ENCODE results near the gene MYLK.

MYLK gene

GRCh38 chr3:123768480-123769355 lies 115.4 kb downstream of the MYLK start:
- no peaks in the 10 kb centered on the region for H3K79me1 ChIP-seq (ENCODE audit: low read length)
- no peak overlapping the region for H3K23ac ChIP-seq (ENCODE audit: low read length)
- no peak overlapping the region for H3K56ac ChIP-seq (ENCODE audit: low read length)
- H3K9ac ChIP-seq (ENCODE audit: low read length) = no peak overlapping the region
- H3K36me3 ChIP-seq (ENCODE audit: control insufficient read depth, insufficient read depth, low read length) = no peaks in the 10 kb centered on the region
- H2BK5ac ChIP-seq (ENCODE audit: low read length) = no peak overlapping the region
- H4K8ac ChIP-seq (ENCODE audit: low read depth, low read length) = no peak overlapping the region
- no peak overlapping the region for H2BK15ac ChIP-seq (replicated peaks; ENCODE audit: low read depth)
- H2BK120ac ChIP-seq (ENCODE audit: low read depth, low read length) = no peak overlapping the region
- H4K5ac ChIP-seq (ENCODE audit: low read length) = no peak overlapping the region
- no CpG with 5 or more reads among the region's 8 CpGs for WGBS (ENCODE audit: extremely low coverage, insufficient coverage, low lambda C conversion rate)
- no peak overlapping the region for H3K4ac ChIP-seq (ENCODE audit: low read depth, low read length)
- no peak overlapping the region for H3K4me3 ChIP-seq (ENCODE audit: low read length)
- no peak overlapping the region for H3K18ac ChIP-seq (ENCODE audit: low read length)
- no peak overlapping the region for H3K4me2 ChIP-seq (ENCODE audit: low read length)
- H3K27ac ChIP-seq (ENCODE audit: low read depth, low read length) = no peak overlapping the region
- no peak overlapping the region for H2AK5ac ChIP-seq (ENCODE audit: low read length)
- H3K27me3 ChIP-seq (ENCODE audit: insufficient read depth, low read length, poor library complexity) = no peaks in the 10 kb centered on the region
- DNase-seq = no peak
- H3K79me2 ChIP-seq (ENCODE audit: control insufficient read depth, insufficient read depth, low read length) = no peaks in the 10 kb centered on the region
- H3K4me1 ChIP-seq (ENCODE audit: control insufficient read depth, low read depth, low read length) = peaks cover 4% of the 10 kb centered on the region

DNA sequence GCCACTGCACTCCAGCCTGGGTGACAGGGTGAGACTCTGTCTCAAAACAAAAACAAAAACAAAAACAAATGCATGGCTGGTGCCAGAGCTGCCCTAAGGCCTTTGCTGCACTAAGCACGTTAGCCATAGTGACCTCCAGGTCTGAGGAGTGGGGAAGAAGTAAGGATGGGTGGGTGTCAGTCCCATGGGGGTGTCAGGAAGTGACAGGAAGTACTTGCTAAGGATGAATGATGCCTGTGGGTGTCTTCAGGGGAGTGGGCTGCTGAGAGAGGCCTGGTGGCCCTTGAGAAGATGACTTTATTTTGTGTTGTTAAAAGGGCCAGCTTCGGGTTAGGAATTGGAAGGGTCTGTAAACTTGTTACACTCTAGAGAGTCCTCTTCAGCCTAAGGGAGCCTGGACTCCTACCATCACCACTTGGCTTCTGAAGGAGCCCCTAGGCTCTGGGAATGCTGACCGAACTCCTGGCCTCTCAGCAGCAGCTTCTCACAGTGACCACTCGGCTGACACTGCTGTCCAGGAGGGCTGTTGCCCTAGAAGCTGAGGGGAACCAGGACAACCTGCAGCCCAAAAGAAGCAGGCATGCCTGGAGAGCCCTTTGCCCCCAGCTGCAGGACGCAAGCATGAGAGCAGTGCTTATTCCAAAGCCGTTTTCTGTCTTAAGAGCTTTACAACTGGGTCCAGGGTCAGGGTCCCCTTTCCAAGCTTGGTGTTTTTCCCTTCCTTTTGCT lies 116.4 kb downstream of the MYLK start:
- Histone ChIP-seq H3K79me2 (ENCODE audit: control insufficient read depth, insufficient read depth, low read length) (no peaks in the 10 kb centered on the region), H3K27ac (ENCODE audit: low read depth, low read length) (no peak overlapping the region), H3K79me1 (ENCODE audit: low read length) (no peaks in the 10 kb centered on the region), H3K23ac (ENCODE audit: low read length) (no peak overlapping the region), H3K4me2 (ENCODE audit: low read length) (no peak overlapping the region), H3K4me3 (ENCODE audit: low read length) (no peak overlapping the region), H4K8ac (ENCODE audit: low read depth, low read length) (no peak overlapping the region), H2BK15ac (replicated peaks; ENCODE audit: low read depth) (no peak overlapping the region), H3K56ac (ENCODE audit: low read length) (peak overlapping the region; percentile 37), H3K27me3 (ENCODE audit: insufficient read depth, low read length, poor library complexity) (no peaks in the 10 kb centered on the region), H3K4me1 (ENCODE audit: control insufficient read depth, low read depth, low read length) (peaks cover 4% of the 10 kb centered on the region), H2BK120ac (ENCODE audit: low read depth, low read length) (no peak overlapping the region), H3K9ac (ENCODE audit: low read length) (no peak overlapping the region), H4K5ac (ENCODE audit: low read length) (no peak overlapping the region), H3K36me3 (ENCODE audit: control insufficient read depth, insufficient read depth, low read length) (no peaks in the 10 kb centered on the region), H3K4ac (ENCODE audit: low read depth, low read length) (no peak overlapping the region), H2AK5ac (ENCODE audit: low read length) (no peak overlapping the region), H2BK5ac (ENCODE audit: low read length) (no peak overlapping the region), H3K18ac (ENCODE audit: low read length) (no peak overlapping the region)
- no peak for DNase-seq
- WGBS (ENCODE audit: extremely low coverage, insufficient coverage, low lambda C conversion rate) = no CpG with 5 or more reads among the region's 6 CpGs

GRCh38 chr3:123767009-123767372 lies 117.1 kb downstream of the MYLK start:
- Histone ChIP-seq H3K79me2 (ENCODE audit: control insufficient read depth, insufficient read depth, low read length) (no peaks in the 10 kb centered on the region), H3K4me1 (ENCODE audit: control insufficient read depth, low read depth, low read length) (peaks cover 4% of the 10 kb centered on the region), H3K18ac (ENCODE audit: low read length) (no peak overlapping the region), H2BK5ac (ENCODE audit: low read length) (no peak overlapping the region), H3K4ac (ENCODE audit: low read depth, low read length) (no peak overlapping the region), H3K23ac (ENCODE audit: low read length) (no peak overlapping the region), H2BK120ac (ENCODE audit: low read depth, low read length) (no peak overlapping the region), H3K4me3 (ENCODE audit: low read length) (no peak overlapping the region), H3K27me3 (ENCODE audit: insufficient read depth, low read length, poor library complexity) (no peaks in the 10 kb centered on the region), H2BK15ac (replicated peaks; ENCODE audit: low read depth) (no peak overlapping the region), H3K27ac (ENCODE audit: low read depth, low read length) (no peak overlapping the region), H2AK5ac (ENCODE audit: low read length) (no peak overlapping the region), H4K8ac (ENCODE audit: low read depth, low read length) (no peak overlapping the region), H3K36me3 (ENCODE audit: control insufficient read depth, insufficient read depth, low read length) (no peaks in the 10 kb centered on the region), H4K5ac (ENCODE audit: low read length) (no peak overlapping the region), H3K56ac (ENCODE audit: low read length) (no peak overlapping the region), H3K9ac (ENCODE audit: low read length) (no peak overlapping the region), H3K4me2 (ENCODE audit: low read length) (no peak overlapping the region), H3K79me1 (ENCODE audit: low read length) (no peaks in the 10 kb centered on the region)
- WGBS (ENCODE audit: extremely low coverage, insufficient coverage, low lambda C conversion rate) = no CpG with 5 or more reads among the region's 7 CpGs
- no peak for DNase-seq

DNA sequence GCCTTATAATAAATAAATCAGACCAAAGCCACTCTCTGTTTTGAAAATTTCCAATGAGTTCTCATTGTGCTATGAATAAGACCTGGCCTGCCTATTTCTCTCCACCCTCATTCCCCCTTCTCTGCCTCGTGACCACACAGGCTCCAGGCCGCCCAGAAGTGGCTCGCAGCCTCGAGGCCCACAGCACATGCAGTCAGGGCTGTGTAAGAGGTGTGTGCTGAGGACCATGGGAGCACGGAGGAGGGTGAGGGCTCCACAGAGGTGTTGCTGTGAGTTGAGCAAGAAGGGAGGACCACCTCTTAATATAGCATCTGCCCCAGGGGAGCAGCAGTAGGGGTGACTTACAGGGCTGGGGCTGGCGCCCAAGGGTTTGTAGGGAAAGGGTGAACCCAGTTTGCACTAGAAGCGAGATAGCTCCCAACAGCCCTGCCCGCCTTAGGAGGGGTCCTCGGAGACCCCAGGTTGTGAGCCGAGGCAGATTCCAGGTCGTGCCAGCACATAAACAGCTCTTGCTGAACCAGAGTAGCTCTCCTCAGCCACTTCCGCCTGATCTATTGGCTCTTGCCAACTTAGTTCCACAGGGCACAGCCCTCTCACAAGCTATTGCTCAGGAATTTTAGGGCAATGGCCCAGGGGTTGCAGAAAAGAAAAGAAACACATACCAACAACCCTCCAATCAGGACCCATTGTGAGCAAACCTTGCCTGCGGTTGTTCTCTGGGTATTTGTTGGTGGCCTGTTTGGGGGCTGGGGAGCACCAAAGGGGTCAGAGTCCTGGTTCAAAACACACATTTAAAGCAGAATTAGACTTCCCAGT lies 117.7 kb downstream of the MYLK start:
- H3K18ac ChIP-seq (ENCODE audit: low read length) = no peak overlapping the region
- H3K4me3 ChIP-seq (ENCODE audit: low read length) = no peak overlapping the region
- no peak overlapping the region for H3K4ac ChIP-seq (ENCODE audit: low read depth, low read length)
- DNase-seq = no peak
- H3K56ac ChIP-seq (ENCODE audit: low read length) = no peak overlapping the region
- H3K23ac ChIP-seq (ENCODE audit: low read length) = no peak overlapping the region
- H2BK15ac ChIP-seq (replicated peaks; ENCODE audit: low read depth) = no peak overlapping the region
- H3K36me3 ChIP-seq (ENCODE audit: control insufficient read depth, insufficient read depth, low read length) = no peaks in the 10 kb centered on the region
- H3K27ac ChIP-seq (ENCODE audit: low read depth, low read length) = no peak overlapping the region
- H4K5ac ChIP-seq (ENCODE audit: low read length) = no peak overlapping the region
- no peak overlapping the region for H4K8ac ChIP-seq (ENCODE audit: low read depth, low read length)
- H3K4me2 ChIP-seq (ENCODE audit: low read length) = no peak overlapping the region
- no peaks in the 10 kb centered on the region for H3K79me2 ChIP-seq (ENCODE audit: control insufficient read depth, insufficient read depth, low read length)
- no peak overlapping the region for H3K9ac ChIP-seq (ENCODE audit: low read length)
- H2AK5ac ChIP-seq (ENCODE audit: low read length) = no peak overlapping the region
- H3K4me1 ChIP-seq (ENCODE audit: control insufficient read depth, low read depth, low read length) = peaks cover 4% of the 10 kb centered on the region
- no CpG with 5 or more reads among the region's 13 CpGs for WGBS (ENCODE audit: extremely low coverage, insufficient coverage, low lambda C conversion rate)
- no peak overlapping the region for H2BK120ac ChIP-seq (ENCODE audit: low read depth, low read length)
- H2BK5ac ChIP-seq (ENCODE audit: low read length) = no peak overlapping the region
- H3K79me1 ChIP-seq (ENCODE audit: low read length) = no peaks in the 10 kb centered on the region
- no peaks in the 10 kb centered on the region for H3K27me3 ChIP-seq (ENCODE audit: insufficient read depth, low read length, poor library complexity)

DNA sequence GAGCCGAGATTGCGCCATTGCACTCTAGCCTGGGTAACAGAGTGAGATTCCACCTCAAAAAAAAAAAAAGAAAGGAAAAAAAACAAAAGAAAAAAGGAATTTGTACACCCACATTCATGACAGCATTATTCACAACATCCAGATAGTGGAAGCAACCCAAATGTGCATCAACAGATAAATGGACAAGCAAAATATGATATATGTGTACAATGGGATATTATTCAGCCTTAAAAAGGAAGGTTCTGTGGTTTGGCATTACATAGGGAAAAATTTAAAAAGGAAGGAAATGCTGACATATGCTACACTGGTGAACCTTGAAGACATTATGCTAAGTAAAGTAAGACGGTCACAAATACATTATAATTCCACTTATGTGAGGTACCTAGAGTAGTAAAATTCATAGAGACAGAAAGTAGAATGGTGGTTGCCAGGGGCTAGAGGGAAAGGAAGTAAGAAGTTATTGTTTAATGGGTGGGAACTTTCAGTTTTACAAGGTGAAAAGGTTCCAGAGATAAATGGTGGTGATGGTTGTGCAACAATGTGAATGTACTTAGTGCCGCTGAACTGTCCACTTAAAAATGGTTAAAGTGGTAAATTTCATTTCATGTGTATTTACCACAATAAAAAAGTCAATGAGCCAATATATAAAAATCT lies 118.5 kb downstream of the MYLK start:
- no peak overlapping the region for H2AK5ac ChIP-seq (ENCODE audit: low read length)
- no peak overlapping the region for H3K18ac ChIP-seq (ENCODE audit: low read length)
- no peak overlapping the region for H4K8ac ChIP-seq (ENCODE audit: low read depth, low read length)
- no peaks in the 10 kb centered on the region for H3K27me3 ChIP-seq (ENCODE audit: insufficient read depth, low read length, poor library complexity)
- H3K79me2 ChIP-seq (ENCODE audit: control insufficient read depth, insufficient read depth, low read length) = no peaks in the 10 kb centered on the region
- no peak overlapping the region for H3K23ac ChIP-seq (ENCODE audit: low read length)
- H3K4me1 ChIP-seq (ENCODE audit: control insufficient read depth, low read depth, low read length) = peaks cover 4% of the 10 kb centered on the region
- no peak overlapping the region for H3K4me3 ChIP-seq (ENCODE audit: low read length)
- H3K4me2 ChIP-seq (ENCODE audit: low read length) = no peak overlapping the region
- H2BK5ac ChIP-seq (ENCODE audit: low read length) = no peak overlapping the region
- H3K9ac ChIP-seq (ENCODE audit: low read length) = no peak overlapping the region
- no CpG with 5 or more reads among the region's 4 CpGs for WGBS (ENCODE audit: extremely low coverage, insufficient coverage, low lambda C conversion rate)
- no peak overlapping the region for H4K5ac ChIP-seq (ENCODE audit: low read length)
- no peak overlapping the region for H3K27ac ChIP-seq (ENCODE audit: low read depth, low read length)
- no peak overlapping the region for H3K4ac ChIP-seq (ENCODE audit: low read depth, low read length)
- no peaks in the 10 kb centered on the region for H3K36me3 ChIP-seq (ENCODE audit: control insufficient read depth, insufficient read depth, low read length)
- no peak overlapping the region for H2BK120ac ChIP-seq (ENCODE audit: low read depth, low read length)
- H2BK15ac ChIP-seq (replicated peaks; ENCODE audit: low read depth) = no peak overlapping the region
- no peak overlapping the region for H3K56ac ChIP-seq (ENCODE audit: low read length)
- H3K79me1 ChIP-seq (ENCODE audit: low read length) = no peaks in the 10 kb centered on the region
- DNase-seq = no peak
